GM18909 (cell line): ENCODE data around the gene KRTCAP2.
"Not testable (repeated sequence)": the region's sequence is repeated elsewhere in the genome, so short reads cannot be mapped to it uniquely, and the experiment has no call there.

ENCODE experiments used
- ATAC-seq: cut with Tn5 transposase; IDR thresholded peaks from one replicate; pipeline ENCODE4 v1.9.1; 2021; ENCODE audit warnings: mild to moderate bottlenecking; ENCODE audit not compliant: unreplicated experiment, poor library complexity

The KRTCAP2 gene

DNA sequence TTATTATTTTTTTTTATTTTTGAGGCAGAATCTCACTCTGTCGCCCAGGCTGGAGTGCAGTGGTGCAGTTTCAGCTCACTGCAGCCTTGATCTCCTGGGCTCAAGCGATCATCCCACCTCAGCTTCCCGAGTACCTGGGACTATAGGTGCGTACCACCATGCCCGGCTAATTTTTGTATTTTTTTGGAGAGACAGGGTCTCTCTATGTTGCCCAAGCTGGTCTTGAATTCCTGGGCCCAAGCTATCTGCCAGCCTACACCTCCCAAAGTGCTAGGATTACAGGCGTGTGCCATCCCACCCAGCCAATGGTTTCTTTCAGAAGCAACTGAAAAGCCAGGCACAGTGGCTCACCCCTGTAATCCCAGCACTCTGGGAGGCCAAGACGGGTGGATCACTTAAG, 2.3 kb downstream of the KRTCAP2 start:
- no peak for ATAC-seq

DNA sequence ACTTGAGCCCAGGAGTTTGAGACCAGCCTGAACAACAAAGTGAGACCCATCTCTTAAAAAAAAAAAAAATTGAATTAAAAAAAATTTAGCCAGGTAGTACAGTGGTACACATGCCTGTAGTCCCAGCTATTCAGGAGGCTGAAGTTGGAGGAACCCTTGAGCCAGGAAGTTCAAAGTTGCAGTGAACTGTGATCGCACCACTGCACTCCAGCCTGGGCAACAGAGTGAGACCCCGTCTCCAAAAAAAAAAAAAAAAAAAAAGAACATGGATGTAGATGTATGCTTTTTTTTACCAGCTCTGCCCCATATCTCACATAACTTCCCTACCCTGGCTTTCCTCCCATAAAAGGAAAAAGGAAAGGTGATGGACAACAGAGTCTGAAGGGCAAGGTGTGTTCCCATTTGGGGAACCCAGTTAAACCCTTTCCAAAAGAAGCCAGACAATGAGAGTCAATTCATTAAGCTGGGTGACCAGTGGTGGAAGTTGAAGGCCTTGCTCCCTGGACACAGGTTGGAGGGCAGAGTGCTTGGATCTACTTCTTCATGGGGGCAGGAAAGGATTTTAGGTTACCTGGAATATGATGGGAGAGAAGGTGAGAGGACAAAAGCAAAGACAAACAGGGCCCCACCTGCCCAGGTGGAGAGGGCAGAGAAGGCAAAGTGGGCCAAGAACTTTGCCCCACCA, 2.9 kb downstream of the KRTCAP2 start:
- no peak for ATAC-seq

GRCh38 chr1:155169541-155169940, 3.6 kb downstream of the KRTCAP2 start:
- ATAC-seq = no peak

DNA sequence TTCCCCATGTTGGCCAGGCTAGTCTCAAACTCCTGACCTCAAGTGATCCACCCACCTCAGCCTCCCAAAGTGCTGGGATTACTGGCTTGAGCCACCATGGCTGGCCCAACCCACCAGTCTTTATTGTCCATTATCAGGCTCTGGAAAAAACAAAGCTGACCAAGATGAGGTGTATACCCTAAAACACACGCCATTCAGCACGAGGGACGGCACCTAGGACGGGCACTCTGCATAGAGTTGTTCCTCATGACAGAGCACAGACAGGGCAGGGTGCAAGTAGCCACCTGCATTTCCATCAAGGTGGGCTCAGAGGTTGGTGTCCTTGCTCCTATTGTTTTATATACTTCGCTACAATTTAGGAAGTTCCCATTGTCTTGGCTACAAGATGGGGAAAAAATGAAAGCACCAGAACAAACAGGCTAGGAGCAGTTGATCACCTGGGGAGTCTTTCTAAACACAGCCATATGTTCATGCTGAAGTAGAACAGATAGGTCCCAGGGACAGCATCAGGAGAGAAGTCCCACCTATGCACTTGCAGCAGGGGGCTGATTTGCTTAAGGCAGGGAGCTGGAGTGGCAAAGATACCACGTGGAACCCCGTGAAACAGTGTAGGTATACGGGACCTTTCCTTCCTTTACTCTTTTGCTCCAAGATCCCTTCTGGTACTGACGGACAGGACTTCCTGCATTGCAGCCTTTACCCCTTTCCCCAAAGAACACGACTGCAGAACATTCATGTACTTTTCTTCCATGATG, 4.5 kb downstream of the KRTCAP2 start:
- ATAC-seq = no peak

DNA sequence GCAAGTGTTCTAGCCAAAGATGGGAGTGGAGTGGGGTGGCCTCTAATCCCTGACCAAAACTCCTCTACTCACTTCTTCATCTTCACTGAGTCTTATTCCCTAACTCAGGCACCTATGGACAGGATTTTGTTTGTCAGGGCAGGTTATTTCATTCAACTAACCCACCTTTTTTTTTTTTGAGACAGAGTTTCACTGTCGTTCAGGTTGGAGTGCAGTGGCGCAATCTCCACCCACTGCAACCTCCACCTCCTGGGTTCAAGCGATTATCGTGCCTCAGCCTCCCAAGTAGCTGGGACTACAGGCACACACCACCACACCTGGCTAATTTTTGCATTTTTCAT, 5.0 kb downstream of the KRTCAP2 start:
- not testable (repeated sequence) for ATAC-seq

GRCh38 chr1:155167166-155168104, 5.7 kb downstream of the KRTCAP2 start:
- ATAC-seq = peak; percentile 65

DNA sequence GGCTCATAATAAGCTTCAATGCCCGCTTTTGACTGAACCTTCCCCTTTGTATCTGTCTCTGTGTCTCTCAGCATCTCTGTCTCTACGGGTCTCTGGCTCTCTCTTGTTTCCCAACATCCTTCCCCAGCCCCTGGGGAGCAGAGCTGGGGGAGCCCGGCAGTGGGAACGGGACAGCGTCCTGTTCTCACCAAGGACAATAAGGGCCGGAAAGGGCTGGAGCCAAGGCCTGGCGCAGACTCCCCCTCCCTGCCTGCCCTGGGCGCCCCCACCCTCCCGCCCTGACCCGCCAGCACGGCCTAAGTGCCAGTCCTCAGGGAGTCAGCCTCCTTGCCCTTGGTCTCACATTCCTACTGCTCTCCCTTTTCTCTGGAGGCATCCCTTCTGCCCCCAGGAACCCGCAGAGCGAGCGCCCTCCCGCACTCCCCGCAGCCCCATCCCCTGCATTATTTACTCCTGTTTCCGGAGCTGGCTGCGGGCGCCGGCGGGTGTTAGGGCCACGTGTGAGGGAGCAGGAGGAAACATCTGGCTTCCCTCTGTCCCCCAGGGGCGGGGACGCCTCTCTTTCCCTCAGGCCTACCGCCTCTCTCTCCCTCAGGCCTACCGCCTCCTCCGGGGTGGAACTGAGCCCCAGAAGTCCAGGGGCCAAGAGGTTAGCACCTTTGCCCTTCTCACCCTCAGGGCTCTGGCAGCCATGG, 6.5 kb downstream of the KRTCAP2 start:
- no peak for ATAC-seq

DNA sequence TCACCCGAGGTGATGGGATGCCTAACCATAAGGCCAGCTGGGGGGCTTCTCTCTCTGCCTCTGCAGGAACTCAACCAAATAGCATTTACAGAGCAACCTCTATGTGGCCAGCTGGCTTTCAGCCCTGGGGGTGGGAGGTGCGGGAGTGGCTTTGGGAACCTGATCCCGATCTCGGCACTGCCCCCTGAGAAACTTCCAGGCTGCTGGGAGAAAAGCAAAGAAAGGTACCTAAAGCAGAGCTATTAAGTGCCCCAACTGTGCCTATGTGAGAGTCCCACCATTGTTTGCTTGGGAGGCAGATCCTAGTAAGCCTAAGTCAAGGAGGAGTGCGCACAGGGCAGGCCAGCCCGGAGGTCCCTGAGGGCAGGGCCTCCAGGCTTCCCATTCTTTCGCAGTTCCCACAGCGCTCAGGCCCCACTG, 7.0 kb downstream of the KRTCAP2 start:
- ATAC-seq = no peak

DNA sequence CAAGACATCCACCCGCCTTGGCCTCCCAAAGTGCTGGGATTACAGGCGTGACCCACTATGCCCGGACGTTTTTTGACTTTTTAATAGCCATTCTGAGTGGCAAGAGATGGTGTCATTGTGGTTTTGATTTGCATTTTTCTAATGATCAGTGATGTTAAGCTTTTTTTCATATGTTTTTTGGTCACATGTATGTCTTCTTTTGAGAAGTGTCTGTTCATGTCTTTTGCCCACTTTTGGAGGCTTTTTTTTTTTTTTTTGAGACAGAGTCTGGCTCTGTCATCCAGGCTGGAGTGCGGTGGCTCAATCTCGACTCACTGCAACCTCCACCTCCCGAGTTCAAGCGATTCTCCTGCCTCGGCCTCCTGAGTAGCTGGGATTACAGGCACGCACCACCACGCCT, 8.5 kb downstream of the KRTCAP2 start:
- not testable (repeated sequence) for ATAC-seq

DNA sequence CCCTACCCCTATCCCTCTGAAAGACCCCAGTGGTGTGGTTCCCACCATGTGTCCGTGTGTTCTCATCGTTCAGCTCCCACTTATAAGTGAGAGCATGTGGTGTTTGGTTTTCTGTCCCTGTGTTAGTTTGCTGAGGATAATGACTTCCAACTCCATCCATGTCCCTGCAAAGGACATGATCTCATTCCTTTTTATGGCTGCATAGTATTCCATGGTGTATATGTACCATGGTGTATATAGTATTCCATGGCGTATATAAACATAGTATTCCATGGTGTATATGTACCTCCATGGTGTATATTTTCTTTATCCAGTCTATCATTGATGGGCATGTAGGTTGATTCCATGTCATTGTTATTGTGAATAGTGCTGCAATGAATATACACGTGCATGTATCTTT, 9.3 kb downstream of the KRTCAP2 start:
- ATAC-seq = not testable (repeated sequence)

- not testable (repeated sequence) for ATAC-seq
Observed at GRCh38 chr1:155162631-155163030, 10.5 kb downstream of the KRTCAP2 start.

DNA sequence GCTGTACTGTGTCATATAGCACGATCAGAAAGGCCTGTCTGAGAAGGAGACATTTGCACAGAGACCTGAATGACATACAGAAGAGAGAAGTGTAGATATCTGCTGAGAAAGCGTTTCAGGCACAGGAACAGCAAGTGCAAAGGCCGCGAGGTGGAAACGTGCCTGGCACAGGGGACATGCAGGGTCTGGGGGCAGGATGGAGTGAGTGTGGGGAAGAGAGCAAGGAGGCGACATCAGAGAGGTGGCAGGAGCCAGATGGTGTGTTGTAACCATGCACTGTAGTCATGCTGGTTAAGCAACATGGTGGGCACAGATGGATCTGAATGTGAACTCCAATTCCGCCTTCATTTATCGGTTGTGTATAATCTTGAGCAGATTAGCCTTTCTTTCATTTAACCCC, 13.0 kb downstream of the KRTCAP2 start:
- ATAC-seq = no peak

GRCh38 chr1:155158991-155159390, 14.1 kb downstream of the KRTCAP2 start:
- ATAC-seq = no peak

DNA sequence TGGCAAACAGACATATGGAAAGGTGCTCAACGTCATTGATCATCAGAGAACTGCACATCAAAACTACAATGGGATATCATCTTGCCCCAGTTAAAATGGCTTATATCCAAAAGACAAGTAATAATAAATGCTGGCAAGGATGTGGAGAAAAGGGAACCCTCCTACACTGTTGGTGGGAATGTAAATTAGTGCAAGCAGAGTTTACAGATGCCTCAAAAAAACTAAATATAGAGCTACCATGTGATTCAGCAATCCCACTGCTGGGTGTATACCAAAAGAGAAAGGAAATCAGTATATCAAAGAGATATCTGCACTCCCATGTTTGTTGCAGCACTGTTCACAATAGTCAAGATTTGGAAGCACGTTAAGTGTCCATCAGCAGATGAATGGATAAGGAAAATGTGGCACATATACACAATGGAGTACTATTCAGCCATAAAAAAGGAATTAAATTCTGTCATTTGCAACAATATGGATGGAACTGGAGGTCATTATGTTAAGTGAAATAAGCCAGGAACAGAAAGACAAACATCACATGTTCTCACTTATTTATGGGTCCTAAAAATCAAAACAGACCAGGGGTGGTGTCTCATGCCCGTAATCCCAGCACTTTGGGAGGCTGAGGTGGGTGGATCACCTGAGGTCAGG, 17.0 kb downstream of the KRTCAP2 start:
- not testable (repeated sequence) for ATAC-seq

DNA sequence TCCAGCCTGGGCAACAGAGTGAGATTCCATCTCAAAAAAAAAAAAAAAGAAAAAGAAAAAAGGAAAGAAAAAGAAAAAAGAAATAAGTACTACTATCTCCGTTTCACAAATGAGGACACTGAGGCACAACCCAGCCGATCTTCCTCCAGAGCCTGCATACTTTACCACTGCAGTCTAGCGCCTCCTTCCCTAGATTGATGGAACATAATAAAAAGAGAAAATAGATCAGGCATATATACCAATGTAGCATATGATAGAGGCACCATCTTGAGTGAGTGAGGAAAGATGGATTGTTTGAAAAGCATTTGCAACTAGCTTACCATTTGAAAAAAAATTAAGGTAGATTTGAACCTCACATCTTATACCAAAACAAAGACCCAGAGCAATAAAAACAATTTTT, 27.6 kb downstream of the KRTCAP2 start:
- no peak for ATAC-seq

DNA sequence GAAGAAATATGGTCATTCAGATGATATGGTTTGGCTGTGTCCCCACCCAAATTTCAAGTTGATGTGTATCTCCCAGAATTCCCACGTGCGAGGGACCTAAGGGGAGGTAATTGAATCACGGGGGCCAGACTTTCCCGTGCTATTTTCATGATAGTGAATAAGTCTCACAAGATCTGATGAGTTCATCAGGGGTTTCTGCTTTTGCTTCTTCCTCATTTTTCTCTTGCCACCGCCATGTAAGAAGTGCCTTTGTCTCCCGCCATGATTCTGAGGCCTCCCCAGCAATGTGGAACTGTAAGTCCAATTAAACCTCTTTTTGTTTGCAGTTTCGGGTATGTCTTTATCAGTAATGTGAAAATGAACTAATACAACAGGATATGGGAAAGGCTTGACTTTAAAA, 31.4 kb downstream of the KRTCAP2 start:
- no peak for ATAC-seq

- no peak for ATAC-seq
Observed at GRCh38 chr1:155140630-155140953, 32.5 kb downstream of the KRTCAP2 start.

DNA sequence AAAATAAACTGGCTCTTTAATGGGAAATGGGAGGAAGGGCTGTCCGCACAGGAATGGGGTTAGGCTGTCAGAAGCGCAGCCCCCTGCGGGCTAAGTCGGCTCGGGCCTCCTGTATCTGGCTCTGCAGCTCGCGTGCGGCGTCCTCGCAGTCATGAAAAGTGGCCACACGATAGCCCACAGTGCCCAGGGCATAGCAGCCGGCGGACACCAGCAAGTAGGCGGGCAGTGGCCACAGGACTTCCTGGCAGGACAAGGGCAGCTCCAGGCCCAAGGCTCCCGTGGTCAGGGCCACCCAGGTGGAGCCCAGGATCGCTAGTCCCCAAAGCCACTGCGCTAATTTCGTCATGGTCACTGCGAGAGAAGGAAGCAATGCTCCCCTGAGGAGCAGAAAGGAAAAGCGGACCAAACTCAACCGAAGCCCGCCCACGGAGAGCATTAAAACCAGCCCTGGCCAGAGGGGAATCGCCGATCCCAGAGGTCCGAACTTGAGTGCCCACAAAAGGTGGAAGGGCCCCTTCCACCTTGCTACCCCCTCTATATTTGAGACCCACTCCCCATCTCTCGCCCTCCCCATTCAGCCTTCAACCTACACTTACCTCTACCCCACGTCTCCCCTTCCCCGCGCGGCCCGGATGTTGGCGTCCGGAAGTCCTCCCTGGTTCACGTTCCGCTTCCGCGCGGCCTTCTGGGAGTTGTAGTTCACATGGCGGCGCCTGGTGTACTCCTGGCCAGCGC, 33.0 kb downstream of the KRTCAP2 start, which contains the start of gene DPM3:
Gene DPM3 (minus strand): TSS at position 637 of the 735 bp plus-strand sequence. CDS start 291 bp downstream, at position 346.
- ATAC-seq = peak; percentile 67
